Measurements from ENCODE around the gene C1QTNF12.

Gene C1QTNF12

GRCh38 chr1:1236176-1236763, 10.3 kb downstream of the C1QTNF12 start:
- TF ChIP-seq EZH2phosphoT487 (conservative IDR thresholded peaks at IDR 0.05; ENCODE audit: low read length) (no peak), CTCF (IDR thresholded peaks at IDR 0.05; ENCODE audit: insufficient read depth, low read length, poor library complexity, severe bottlenecking) (no peak)
- H4K20me1 ChIP-seq (ENCODE audit: low read depth, low read length), result no peaks in the 10 kb centered on the region
- no peaks in the 10 kb centered on the region for H3K36me3 ChIP-seq (ENCODE audit: low read length)
- no peak overlapping the region for H3K9ac ChIP-seq (ENCODE audit: low read length)
- H3K9me2 ChIP-seq (replicated peaks; ENCODE audit: insufficient read depth, low read length), result no peaks in the 10 kb centered on the region
- no peaks in the 10 kb centered on the region for H3F3A ChIP-seq (ENCODE audit: insufficient read depth)
- no peak overlapping the region for H2AFZ ChIP-seq (ENCODE audit: low read depth, low read length, severe bottlenecking)
- no peak overlapping the region for H3K4me3 ChIP-seq (ENCODE audit: insufficient read depth, low read length, poor library complexity, severe bottlenecking)
- H3K27ac ChIP-seq (ENCODE audit: low read depth, low read length), result no peak overlapping the region
- no peaks in the 10 kb centered on the region for H3K27me3 ChIP-seq (ENCODE audit: low read length)
- H3K4me2 ChIP-seq (ENCODE audit: low read depth, low read length, poor library complexity, severe bottlenecking), result no peak overlapping the region
- H3K79me2 ChIP-seq (ENCODE audit: insufficient read depth, low read length), result peaks cover 3% of the 10 kb centered on the region
- no peaks in the 10 kb centered on the region for H3K9me3 ChIP-seq (ENCODE audit: insufficient read depth, low read length)

GRCh38 chr1:1235016-1235744, 11.3 kb downstream of the C1QTNF12 start:
- H2AFZ ChIP-seq (ENCODE audit: low read depth, low read length, severe bottlenecking), result no peak overlapping the region
- no peaks in the 10 kb centered on the region for H3K9me2 ChIP-seq (replicated peaks; ENCODE audit: insufficient read depth, low read length)
- no peaks in the 10 kb centered on the region for H4K20me1 ChIP-seq (ENCODE audit: low read depth, low read length)
- no peak for TF ChIP-seq EZH2phosphoT487 (conservative IDR thresholded peaks at IDR 0.05; ENCODE audit: low read length)
- no peak for TF ChIP-seq CTCF (IDR thresholded peaks at IDR 0.05; ENCODE audit: insufficient read depth, low read length, poor library complexity, severe bottlenecking)
- no peaks in the 10 kb centered on the region for H3F3A ChIP-seq (ENCODE audit: insufficient read depth)
- peaks cover 14% of the 10 kb centered on the region for H3K79me2 ChIP-seq (ENCODE audit: insufficient read depth, low read length)
- H3K36me3 ChIP-seq (ENCODE audit: low read length), result no peaks in the 10 kb centered on the region
- no peak overlapping the region for H3K27ac ChIP-seq (ENCODE audit: low read depth, low read length)
- H3K27me3 ChIP-seq (ENCODE audit: low read length), result no peaks in the 10 kb centered on the region
- no peak overlapping the region for H3K4me2 ChIP-seq (ENCODE audit: low read depth, low read length, poor library complexity, severe bottlenecking)
- no peak overlapping the region for H3K9ac ChIP-seq (ENCODE audit: low read length)
- no peak overlapping the region for H3K4me3 ChIP-seq (ENCODE audit: insufficient read depth, low read length, poor library complexity, severe bottlenecking)
- H3K9me3 ChIP-seq (ENCODE audit: insufficient read depth, low read length), result no peaks in the 10 kb centered on the region

- Histone ChIP-seq H4K20me1 (ENCODE audit: low read depth, low read length) (no peaks in the 10 kb centered on the region), H3K4me3 (ENCODE audit: insufficient read depth, low read length, poor library complexity, severe bottlenecking) (no peak overlapping the region), H3F3A (ENCODE audit: insufficient read depth) (no peaks in the 10 kb centered on the region), H3K79me2 (ENCODE audit: insufficient read depth, low read length) (peaks cover 23% of the 10 kb centered on the region), H3K9me3 (ENCODE audit: insufficient read depth, low read length) (no peaks in the 10 kb centered on the region), H2AFZ (ENCODE audit: low read depth, low read length, severe bottlenecking) (no peak overlapping the region), H3K27ac (ENCODE audit: low read depth, low read length) (no peak overlapping the region), H3K9me2 (replicated peaks; ENCODE audit: insufficient read depth, low read length) (no peaks in the 10 kb centered on the region), H3K27me3 (ENCODE audit: low read length) (no peaks in the 10 kb centered on the region), H3K4me2 (ENCODE audit: low read depth, low read length, poor library complexity, severe bottlenecking) (no peak overlapping the region), H3K36me3 (ENCODE audit: low read length) (no peaks in the 10 kb centered on the region), H3K9ac (ENCODE audit: low read length) (no peak overlapping the region)
- no peak for TF ChIP-seq CTCF (IDR thresholded peaks at IDR 0.05; ENCODE audit: insufficient read depth, low read length, poor library complexity, severe bottlenecking)
- TF ChIP-seq EZH2phosphoT487 (conservative IDR thresholded peaks at IDR 0.05; ENCODE audit: low read length), result no peak
These were observed 12.2 kb downstream of the C1QTNF12 start for GRCh38 chr1:1234180-1234808.
